HL-60 (cell line): ENCODE results near the gene SLC9A3.

ENCODE experiments used
- POLR2AphosphoS5 ChIP-seq: IDR thresholded peaks from 2 replicates; pipeline ENCODE4 v1.6.1; 2012; ENCODE audit warnings: low read depth
- SPI1 ChIP-seq: IDR thresholded peaks from 2 replicates; pipeline ENCODE4 v1.6.1; 2012; ENCODE audit warnings: low read depth, mild to moderate bottlenecking, borderline replicate concordance
- TF ChIP-seq, protein P1 (sequence below): IDR thresholded peaks from one replicate; pipeline ENCODE4 v1.5.1; 2011; ENCODE audit warnings: low read length, control low read depth, inconsistent platforms; ENCODE audit not compliant: insufficient read depth
- TF ChIP-seq, protein P2 (sequence below): IDR thresholded peaks from 2 replicates; pipeline ENCODE4 v1.6.1; 2012; ENCODE audit warnings: low read depth; ENCODE audit not compliant: insufficient replicate concordance

GRCh38 chr5:558871-559503, 34.7 kb upstream of the SLC9A3 start:
- TF ChIP-seq, protein P1, sequence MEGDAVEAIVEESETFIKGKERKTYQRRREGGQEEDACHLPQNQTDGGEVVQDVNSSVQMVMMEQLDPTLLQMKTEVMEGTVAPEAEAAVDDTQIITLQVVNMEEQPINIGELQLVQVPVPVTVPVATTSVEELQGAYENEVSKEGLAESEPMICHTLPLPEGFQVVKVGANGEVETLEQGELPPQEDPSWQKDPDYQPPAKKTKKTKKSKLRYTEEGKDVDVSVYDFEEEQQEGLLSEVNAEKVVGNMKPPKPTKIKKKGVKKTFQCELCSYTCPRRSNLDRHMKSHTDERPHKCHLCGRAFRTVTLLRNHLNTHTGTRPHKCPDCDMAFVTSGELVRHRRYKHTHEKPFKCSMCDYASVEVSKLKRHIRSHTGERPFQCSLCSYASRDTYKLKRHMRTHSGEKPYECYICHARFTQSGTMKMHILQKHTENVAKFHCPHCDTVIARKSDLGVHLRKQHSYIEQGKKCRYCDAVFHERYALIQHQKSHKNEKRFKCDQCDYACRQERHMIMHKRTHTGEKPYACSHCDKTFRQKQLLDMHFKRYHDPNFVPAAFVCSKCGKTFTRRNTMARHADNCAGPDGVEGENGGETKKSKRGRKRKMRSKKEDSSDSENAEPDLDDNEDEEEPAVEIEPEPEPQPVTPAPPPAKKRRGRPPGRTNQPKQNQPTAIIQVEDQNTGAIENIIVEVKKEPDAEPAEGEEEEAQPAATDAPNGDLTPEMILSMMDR: no peak
- TF ChIP-seq POLR2AphosphoS5: no peak
- TF ChIP-seq, protein P2, sequence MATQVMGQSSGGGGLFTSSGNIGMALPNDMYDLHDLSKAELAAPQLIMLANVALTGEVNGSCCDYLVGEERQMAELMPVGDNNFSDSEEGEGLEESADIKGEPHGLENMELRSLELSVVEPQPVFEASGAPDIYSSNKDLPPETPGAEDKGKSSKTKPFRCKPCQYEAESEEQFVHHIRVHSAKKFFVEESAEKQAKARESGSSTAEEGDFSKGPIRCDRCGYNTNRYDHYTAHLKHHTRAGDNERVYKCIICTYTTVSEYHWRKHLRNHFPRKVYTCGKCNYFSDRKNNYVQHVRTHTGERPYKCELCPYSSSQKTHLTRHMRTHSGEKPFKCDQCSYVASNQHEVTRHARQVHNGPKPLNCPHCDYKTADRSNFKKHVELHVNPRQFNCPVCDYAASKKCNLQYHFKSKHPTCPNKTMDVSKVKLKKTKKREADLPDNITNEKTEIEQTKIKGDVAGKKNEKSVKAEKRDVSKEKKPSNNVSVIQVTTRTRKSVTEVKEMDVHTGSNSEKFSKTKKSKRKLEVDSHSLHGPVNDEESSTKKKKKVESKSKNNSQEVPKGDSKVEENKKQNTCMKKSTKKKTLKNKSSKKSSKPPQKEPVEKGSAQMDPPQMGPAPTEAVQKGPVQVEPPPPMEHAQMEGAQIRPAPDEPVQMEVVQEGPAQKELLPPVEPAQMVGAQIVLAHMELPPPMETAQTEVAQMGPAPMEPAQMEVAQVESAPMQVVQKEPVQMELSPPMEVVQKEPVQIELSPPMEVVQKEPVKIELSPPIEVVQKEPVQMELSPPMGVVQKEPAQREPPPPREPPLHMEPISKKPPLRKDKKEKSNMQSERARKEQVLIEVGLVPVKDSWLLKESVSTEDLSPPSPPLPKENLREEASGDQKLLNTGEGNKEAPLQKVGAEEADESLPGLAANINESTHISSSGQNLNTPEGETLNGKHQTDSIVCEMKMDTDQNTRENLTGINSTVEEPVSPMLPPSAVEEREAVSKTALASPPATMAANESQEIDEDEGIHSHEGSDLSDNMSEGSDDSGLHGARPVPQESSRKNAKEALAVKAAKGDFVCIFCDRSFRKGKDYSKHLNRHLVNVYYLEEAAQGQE: no peak
- TF ChIP-seq SPI1: no peak
